Stimulated activated CD8-positive, alpha-beta memory T cell treated with anti-CD3 and anti-CD28 coated beads, Interleukin-12 subunit alpha, Interleukin-12 subunit beta, amount 100 ng/mL, for 24 hours (primary cell): ENCODE measurements around the gene NNAT.
"Not testable (repeated sequence)": the region's sequence is repeated elsewhere in the genome, so short reads cannot be mapped to it uniquely, and the experiment has no call there.

Source experiments
- DNase-seq: peaks from one replicate; pipeline ENCODE4 v3.0.0-alpha.2; 2020; ENCODE audit errors: extremely low read depth

Gene NNAT

GRCh38 chr20:37540001-37540400 is 19.0 kb downstream of the NNAT start:
- DNase-seq, result no peak

- DNase-seq, result not testable (repeated sequence)
Measured at GRCh38 chr20:37540838-37541237, 19.8 kb downstream of the NNAT start.

GRCh38 chr20:37541326-37541725 is 20.3 kb downstream of the NNAT start:
- no peak for DNase-seq

GRCh38 chr20:37542281-37542680 is 21.2 kb downstream of the NNAT start:
- DNase-seq, result no peak

- DNase-seq, result no peak
Measured at GRCh38 chr20:37543828-37544227, 22.8 kb downstream of the NNAT start.

GRCh38 chr20:37544386-37544785 is 23.3 kb downstream of the NNAT start:
- no peak for DNase-seq

GRCh38 chr20:37545516-37545915 is 24.5 kb downstream of the NNAT start:
- no peak for DNase-seq

GRCh38 chr20:37547912-37548311 is 26.9 kb downstream of the NNAT start:
- no peak for DNase-seq

- not testable (repeated sequence) for DNase-seq
Measured at GRCh38 chr20:37550101-37550920, 29.3 kb downstream of the NNAT start.

GRCh38 chr20:37551660-37552059 is 30.6 kb downstream of the NNAT start:
- DNase-seq, result not testable (repeated sequence)

GRCh38 chr20:37552415-37552814 is 31.4 kb downstream of the NNAT start:
- no peak for DNase-seq

- not testable (repeated sequence) for DNase-seq
Measured at GRCh38 chr20:37554721-37555298, 33.8 kb downstream of the NNAT start.

GRCh38 chr20:37556538-37556937 is 35.5 kb downstream of the NNAT start:
- DNase-seq, result no peak

GRCh38 chr20:37558306-37558705 is 37.3 kb downstream of the NNAT start:
- no peak for DNase-seq

- DNase-seq, result no peak
Measured at GRCh38 chr20:37558779-37559178, 37.7 kb downstream of the NNAT start.

GRCh38 chr20:37559312-37560027 is 38.4 kb downstream of the NNAT start:
- no peak for DNase-seq

GRCh38 chr20:37560629-37561028 is 39.6 kb downstream of the NNAT start:
- no peak for DNase-seq

GRCh38 chr20:37562695-37563480 is 41.8 kb downstream of the NNAT start:
- no peak for DNase-seq

- no peak for DNase-seq
Measured at GRCh38 chr20:37564016-37564387, 43.0 kb downstream of the NNAT start.

- DNase-seq, result no peak
Measured at GRCh38 chr20:37564388-37565133, 43.5 kb downstream of the NNAT start.

- DNase-seq, result no peak
Measured at GRCh38 chr20:37565134-37565811, 44.2 kb downstream of the NNAT start.
